Astrocyte (in vitro differentiated cells and primary cell): ENCODE results near the gene DAAM2. TPM values are rescaled to one million over a fixed set of nuclear protein-coding genes. Genes with fewer than 3 reads are reported as not detected.

Experiments
- DNase-seq: peaks from one replicate; pipeline ENCODE4 v3.0.0-alpha.2; 2010; ENCODE audit warnings: low read depth
- FAIRE-seq: peaks from 2 replicates; lab custom pipeline; 2011; peaks lifted over from hg19 to GRCh38; lab: Jason Lieb, UNC
- H2AFZ ChIP-seq: 2 replicates; pipeline ENCODE4 v1.6.0; 2012; ENCODE audit warnings: low read depth, low read length, inconsistent platforms
- H3K27ac ChIP-seq: 2 replicates; pipeline ENCODE4 v1.5.1; 2011; ENCODE audit warnings: low read depth, low read length, inconsistent platforms
- H3K27me3 ChIP-seq: 2 replicates; pipeline ENCODE4 v1.6.0; 2011; ENCODE audit warnings: low read length, inconsistent platforms; ENCODE audit not compliant: insufficient read depth
- H3K36me3 ChIP-seq: 2 replicates; pipeline ENCODE4 v1.5.1; 2011; ENCODE audit warnings: low read length, inconsistent platforms; ENCODE audit not compliant: insufficient read depth
- H3K4me1 ChIP-seq: 2 replicates; pipeline ENCODE4 v1.5.1; 2011; ENCODE audit warnings: low read length, inconsistent platforms; ENCODE audit not compliant: insufficient read depth
- H3K4me2 ChIP-seq: 2 replicates; pipeline ENCODE4 v1.6.0; 2012; ENCODE audit warnings: low read length, inconsistent platforms
- H3K4me3 ChIP-seq: 2 replicates; pipeline ENCODE4 v1.5.1; 2011; ENCODE audit warnings: low read depth, mild to moderate bottlenecking, low read length, inconsistent platforms; ENCODE audit not compliant: insufficient read depth
- H3K79me2 ChIP-seq: 2 replicates; pipeline ENCODE4 v1.6.0; 2012; ENCODE audit warnings: mild to moderate bottlenecking, low read length, inconsistent platforms; ENCODE audit not compliant: insufficient read depth
- H3K9ac ChIP-seq: 2 replicates; pipeline ENCODE4 v1.6.0; 2012; ENCODE audit warnings: mild to moderate bottlenecking, low read length, inconsistent platforms
- H3K9me3 ChIP-seq: 2 replicates; pipeline ENCODE4 v1.5.1; 2012; ENCODE audit warnings: low read depth, mild to moderate bottlenecking, low read length, inconsistent platforms; ENCODE audit not compliant: insufficient read depth
- H4K20me1 ChIP-seq: 2 replicates; pipeline ENCODE4 v1.6.0; 2012; ENCODE audit warnings: low read length, inconsistent platforms; ENCODE audit not compliant: insufficient read depth
- H3K27ac Mint-ChIP-seq: one replicate; pipeline ENCODE4 v1.8.0; 2021; ENCODE audit warnings: mild to moderate bottlenecking, mixed read lengths; ENCODE audit not compliant: unreplicated experiment
- H3K27me3 Mint-ChIP-seq: one replicate; pipeline ENCODE4 v1.8.0; 2021; ENCODE audit warnings: low read depth, mixed read lengths; ENCODE audit not compliant: unreplicated experiment
- H3K36me3 Mint-ChIP-seq: one replicate; pipeline ENCODE4 v1.8.0; 2021; ENCODE audit warnings: low read depth, mixed read lengths; ENCODE audit not compliant: unreplicated experiment
- H3K4me1 Mint-ChIP-seq: one replicate; pipeline ENCODE4 v1.8.0; 2021; ENCODE audit warnings: low read depth, mixed read lengths; ENCODE audit not compliant: unreplicated experiment
- H3K4me3 Mint-ChIP-seq: one replicate; pipeline ENCODE4 v1.8.0; 2021; ENCODE audit warnings: mild to moderate bottlenecking, moderate library complexity, mixed read lengths; ENCODE audit not compliant: unreplicated experiment
- H3K9me3 Mint-ChIP-seq: one replicate; pipeline ENCODE4 v1.8.0; 2021; ENCODE audit warnings: mild to moderate bottlenecking, mixed read lengths; ENCODE audit not compliant: unreplicated experiment
- CTCF ChIP-seq: IDR thresholded peaks from 2 replicates; pipeline ENCODE4 v1.5.1; 2011; ENCODE audit warnings: low read depth, mild to moderate bottlenecking, inconsistent platforms, low read length, moderate library complexity; ENCODE audit not compliant: insufficient read depth
- EZH2 ChIP-seq: IDR thresholded peaks from 2 replicates; pipeline ENCODE4 v1.6.1; 2012; ENCODE audit warnings: mild to moderate bottlenecking, low read length, inconsistent platforms; ENCODE audit not compliant: insufficient read depth
- total RNA-seq: library from RNA; stranded (reverse); gene quantifications from 2 replicates; pipeline ENCODE4 v1.2.1, GENCODE V29; 2021

Gene DAAM2
- total RNA-seq, 1 donor from 2014 or later = 38.4 TPM

GRCh38 chr6:39776581-39776980, 15.6 kb upstream of the DAAM2 start:
- Histone ChIP-seq H3K27me3 (no peaks in the 10 kb centered on the region), H4K20me1 (no peaks in the 10 kb centered on the region), H3K36me3 (no peaks in the 10 kb centered on the region), H3K27ac (no peak overlapping the region), H3K9me3 (no peaks in the 10 kb centered on the region), H3K4me2 (no peak overlapping the region), H3K4me3 (no peak overlapping the region), H3K79me2 (no peaks in the 10 kb centered on the region), H3K4me1 (no peaks in the 10 kb centered on the region), H2AFZ (no peak overlapping the region), H3K9ac (no peak overlapping the region)
- Mint-ChIP-seq H3K27me3 (no peaks in the 10 kb centered on the region), H3K9me3 (no peaks in the 10 kb centered on the region), H3K4me1 (peaks cover 16% of the 10 kb centered on the region), H3K36me3 (peaks cover 2% of the 10 kb centered on the region), H3K27ac (no peak overlapping the region), H3K4me3 (no peak overlapping the region)
- FAIRE-seq (no peak), DNase-seq (no peak)
- TF ChIP-seq CTCF = no peak
- TF ChIP-seq EZH2 = no peak

- Histone ChIP-seq H2AFZ (no peak overlapping the region), H3K4me1 (no peaks in the 10 kb centered on the region)
- TF ChIP-seq EZH2 = no peak
- TF ChIP-seq CTCF = no peak
Observed at GRCh38 chr6:39777218-39777617, 15.0 kb upstream of the DAAM2 start.

GRCh38 chr6:39777661-39778060, 14.5 kb upstream of the DAAM2 start:
- Histone ChIP-seq H4K20me1 (no peaks in the 10 kb centered on the region), H3K9ac (no peak overlapping the region), H3K9me3 (no peaks in the 10 kb centered on the region), H3K79me2 (no peaks in the 10 kb centered on the region), H2AFZ (no peak overlapping the region), H3K27me3 (no peaks in the 10 kb centered on the region), H3K4me2 (no peak overlapping the region), H3K4me1 (no peaks in the 10 kb centered on the region), H3K27ac (no peak overlapping the region), H3K36me3 (no peaks in the 10 kb centered on the region), H3K4me3 (no peak overlapping the region)
- FAIRE-seq = no peak
- DNase-seq = no peak
- no peaks in the 10 kb centered on the region for H3K27me3 Mint-ChIP-seq
- H3K36me3 Mint-ChIP-seq = peaks cover 2% of the 10 kb centered on the region
- no peak overlapping the region for H3K4me3 Mint-ChIP-seq
- no peak overlapping the region for H3K27ac Mint-ChIP-seq
- peaks cover 13% of the 10 kb centered on the region for H3K4me1 Mint-ChIP-seq
- H3K9me3 Mint-ChIP-seq = no peaks in the 10 kb centered on the region
- TF ChIP-seq EZH2 = no peak
- no peak for TF ChIP-seq CTCF

More at GRCh38 chr6:39777218-39777617, 15.0 kb upstream of the DAAM2 start:
- Mint-ChIP-seq H3K27ac (no peak overlapping the region), H3K4me3 (no peak overlapping the region), H3K4me1 (peaks cover 16% of the 10 kb centered on the region), H3K27me3 (no peaks in the 10 kb centered on the region), H3K9me3 (no peaks in the 10 kb centered on the region), H3K36me3 (peaks cover 2% of the 10 kb centered on the region)
- H3K4me3 ChIP-seq = no peak overlapping the region
- H3K27ac ChIP-seq = no peak overlapping the region
- no peak overlapping the region for H3K9ac ChIP-seq
- no peaks in the 10 kb centered on the region for H3K79me2 ChIP-seq
- no peaks in the 10 kb centered on the region for H4K20me1 ChIP-seq
- DNase-seq = no peak
- H3K27me3 ChIP-seq = no peaks in the 10 kb centered on the region
- H3K36me3 ChIP-seq = no peaks in the 10 kb centered on the region
- no peaks in the 10 kb centered on the region for H3K9me3 ChIP-seq
- no peak overlapping the region for H3K4me2 ChIP-seq
- FAIRE-seq = no peak
